Measurements from ENCODE around the gene BCAS3. TPM values are rescaled to one million over a fixed set of nuclear protein-coding genes. Genes with fewer than 3 reads are reported as not detected.
"Not testable (repeated sequence)": the region's sequence is repeated elsewhere in the genome, so short reads cannot be mapped to it uniquely, and the experiment has no call there.

The BCAS3 gene
- total RNA-seq, 6 experiments from 2014 or later = 9.2 to 22.1 (median 14.2) TPM

- DNase-seq = no peak
- no peaks in the 10 kb centered on the region for H3K36me3 ChIP-seq
- no peaks in the 10 kb centered on the region for H3K9me3 ChIP-seq
- WGBS (ENCODE audit: insufficient coverage, low coverage, low lambda C conversion rate, missing lambda C conversion rate) = 92% methylated on average over 6 of the region's 6 CpGs
- no peak for ATAC-seq
- no peak overlapping the region for H3K27ac ChIP-seq
- no peak for TF ChIP-seq CTCF (IDR thresholded peaks at IDR 0.05)
- intact Hi-C loops (cut with DNase I) = no loop called here
- no peaks in the 10 kb centered on the region for H3K27me3 ChIP-seq
- H3K4me1 ChIP-seq = no peaks in the 10 kb centered on the region
- H3K4me3 ChIP-seq = no peak overlapping the region
Observed at GRCh38 chr17:60934723-60935122, 257.1 kb downstream of the BCAS3 start.

GRCh38 chr17:60935991-60936390 is 258.3 kb downstream of the BCAS3 start:
- intact Hi-C loops (cut with DNase I); H3K27ac ChIP-seq; H3K4me1 ChIP-seq; ATAC-seq; H3K27me3 ChIP-seq; H3K9me3 ChIP-seq; H3K36me3 ChIP-seq; H3K4me3 ChIP-seq; DNase-seq: not testable (repeated sequence)

GRCh38 chr17:60939318-60939717 is 261.7 kb downstream of the BCAS3 start:
- no peak for DNase-seq
- H3K36me3 ChIP-seq = no peaks in the 10 kb centered on the region
- TF ChIP-seq POLR2A (IDR thresholded peaks at IDR 0.05) (no peak), CTCF (IDR thresholded peaks at IDR 0.05) (no peak)
- H3K4me3 ChIP-seq = no peak overlapping the region
- intact Hi-C loops (cut with DNase I) = no loop called here
- H3K4me1 ChIP-seq = no peaks in the 10 kb centered on the region
- no peak overlapping the region for H3K27ac ChIP-seq
- no peaks in the 10 kb centered on the region for H3K27me3 ChIP-seq
- 95% methylated on average over 2 of the region's 2 CpGs for WGBS (ENCODE audit: insufficient coverage, low coverage, low lambda C conversion rate, missing lambda C conversion rate)
- no peaks in the 10 kb centered on the region for H3K9me3 ChIP-seq
- no peak for ATAC-seq

- peak overlapping the region in 1 of 3 donors; percentile 9 for H3K27ac ChIP-seq
- intact Hi-C loops (cut with DNase I) = no loop called here
- DNase-seq = peak in 1 of 3 donors; percentile 58
Observed at GRCh38 chr17:60941028-60941427, 263.4 kb downstream of the BCAS3 start.

DNA sequence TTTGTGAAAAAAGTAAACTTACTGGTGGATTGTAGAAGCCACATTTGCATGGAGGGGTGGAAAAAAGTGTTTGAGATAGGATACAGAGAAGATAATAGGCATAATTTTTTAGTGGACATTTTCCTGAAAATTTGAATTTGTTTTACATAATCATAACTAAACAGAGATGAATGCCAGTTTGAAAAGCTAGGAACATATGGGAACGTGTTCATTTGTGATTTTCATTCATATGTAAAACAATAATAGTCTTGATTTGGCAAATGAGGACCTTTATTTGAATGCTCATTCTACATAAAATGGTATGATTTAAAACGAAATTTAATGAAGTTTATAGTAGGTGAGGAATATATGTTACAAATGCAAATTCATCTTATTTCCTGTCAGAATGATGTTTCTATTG is 263.9 kb downstream of the BCAS3 start:
- Histone ChIP-seq H3K36me3 (no peaks in the 10 kb centered on the region), H3K27me3 (no peaks in the 10 kb centered on the region), H3K27ac (peak overlapping the region in 2 of 3 donors; percentile 6 to 17), H3K4me3 (no peak overlapping the region), H3K9me3 (no peaks in the 10 kb centered on the region), H3K4me1 (no peaks in the 10 kb centered on the region)
- no peak for DNase-seq
- intact Hi-C loops (cut with DNase I) = no loop called here
- WGBS (ENCODE audit: insufficient coverage, low coverage, low lambda C conversion rate, missing lambda C conversion rate) = 48% methylated on average over 2 of the region's 2 CpGs
- ATAC-seq = no peak
- no peak for TF ChIP-seq CTCF (IDR thresholded peaks at IDR 0.05)

More at GRCh38 chr17:60941028-60941427, 263.4 kb downstream of the BCAS3 start:
- WGBS (ENCODE audit: insufficient coverage, low coverage, low lambda C conversion rate, missing lambda C conversion rate) = 80% methylated on average over 5 of the region's 5 CpGs
- no peaks in the 10 kb centered on the region for H3K27me3 ChIP-seq
- H3K4me3 ChIP-seq = no peak overlapping the region
- H3K9me3 ChIP-seq = no peaks in the 10 kb centered on the region
- H3K36me3 ChIP-seq = no peaks in the 10 kb centered on the region
- H3K4me1 ChIP-seq = no peaks in the 10 kb centered on the region
- ATAC-seq = peak; percentile 73 to 95 (median 80)
- TF ChIP-seq CTCF (IDR thresholded peaks at IDR 0.05) (no peak), POLR2A (IDR thresholded peaks at IDR 0.05) (no peak)
